Ishikawa (cell line): ENCODE measurements around the gene CCM2.

ENCODE experiments used
- CEBPB ChIP-seq: IDR thresholded peaks from 2 replicates; pipeline ENCODE4 v1.6.1; 2012
- CREB1 ChIP-seq: IDR thresholded peaks from 2 replicates; pipeline ENCODE4 v1.6.1; 2012; ENCODE audit warnings: low read depth
- EGR1 ChIP-seq: IDR thresholded peaks from 2 replicates; pipeline ENCODE4 v1.6.1; 2012
- EP300 ChIP-seq: IDR thresholded peaks from 2 replicates; pipeline ENCODE4 v1.6.1; 2012; ENCODE audit warnings: borderline replicate concordance
- FOXM1 ChIP-seq: IDR thresholded peaks from 2 replicates; pipeline ENCODE4 v1.6.1; 2012; ENCODE audit warnings: low read depth, borderline replicate concordance
- MAX ChIP-seq: IDR thresholded peaks from 2 replicates; pipeline ENCODE4 v1.6.1; 2012
- NFIC ChIP-seq: IDR thresholded peaks from 2 replicates; pipeline ENCODE4 v1.6.1; 2012
- RAD21 ChIP-seq: IDR thresholded peaks from 2 replicates; pipeline ENCODE4 v1.6.1; 2012; ENCODE audit warnings: low read depth
- REST ChIP-seq: IDR thresholded peaks from 2 replicates; pipeline ENCODE4 v1.6.1; 2012; ENCODE audit warnings: low read depth, mild to moderate bottlenecking
- TAF1 ChIP-seq: IDR thresholded peaks from 2 replicates; pipeline ENCODE4 v1.6.1; 2012; ENCODE audit warnings: low read depth, mild to moderate bottlenecking
- TCF12 ChIP-seq: IDR thresholded peaks from 2 replicates; pipeline ENCODE4 v1.6.1; 2012; ENCODE audit warnings: low read depth
- TEAD4 ChIP-seq: IDR thresholded peaks from 2 replicates; pipeline ENCODE4 v1.6.1; 2012
- USF1 ChIP-seq: IDR thresholded peaks from 2 replicates; pipeline ENCODE4 v1.6.1; 2012
- YY1 ChIP-seq: IDR thresholded peaks from 2 replicates; pipeline ENCODE4 v1.6.1; 2012; ENCODE audit warnings: low read depth
- ZBTB7A ChIP-seq: IDR thresholded peaks from 2 replicates; pipeline ENCODE4 v1.6.1; 2012; ENCODE audit warnings: low read depth

Gene CCM2

GRCh38 chr7:44984478-44984758 is 15.6 kb upstream of the CCM2 start:
- no peak for TF ChIP-seq EP300
- no peak for TF ChIP-seq TEAD4
- TF ChIP-seq FOXM1 = no peak
- TF ChIP-seq CEBPB = no peak
- no peak for TF ChIP-seq RAD21
- no peak for TF ChIP-seq NFIC
- no peak for TF ChIP-seq REST
- TF ChIP-seq TAF1 = no peak
- TF ChIP-seq CREB1 = no peak
- no peak for TF ChIP-seq MAX
- TF ChIP-seq ZBTB7A = no peak
- no peak for TF ChIP-seq USF1
- TF ChIP-seq TCF12 = no peak

GRCh38 chr7:44985033-44985695 is 14.8 kb upstream of the CCM2 start:
- TF ChIP-seq NFIC (no peak), CEBPB (no peak), TCF12 (no peak), RAD21 (no peak), TAF1 (no peak), REST (no peak), TEAD4 (no peak)

- TF ChIP-seq REST (no peak), CEBPB (no peak)
Measured at GRCh38 chr7:44985900-44986217, 14.1 kb upstream of the CCM2 start.

GRCh38 chr7:44986218-44987053 is 13.6 kb upstream of the CCM2 start:
- TF ChIP-seq USF1 = 0 out of 2 replicates have a peak, but pooled peaks have one; percentile 54
- peak; percentile 99 for TF ChIP-seq TAF1
- 0 out of 2 replicates have a peak, but pooled peaks have one; percentile 37 for TF ChIP-seq EP300
- peak; percentile 92 for TF ChIP-seq CREB1
- TF ChIP-seq YY1 = peak; percentile 68; the same call in 1 of the 2 replicates
- peak; percentile 69; the same call in 1 of the 2 replicates for TF ChIP-seq TCF12
- no peak for TF ChIP-seq EGR1
- peak; percentile 32; the same call in 1 of the 2 replicates for TF ChIP-seq TEAD4
- TF ChIP-seq FOXM1 = no peak; the same call in 1 of the 2 replicates
- TF ChIP-seq MAX = peak; percentile 99
- peak; percentile 38 for TF ChIP-seq CEBPB
- no peak for TF ChIP-seq RAD21
- TF ChIP-seq ZBTB7A = peak; percentile 30; the same call in 1 of the 2 replicates

GRCh38 chr7:44987457-44987856 is 12.5 kb upstream of the CCM2 start:
- TF ChIP-seq YY1 (no peak), FOXM1 (no peak)
